Astrocyte (in vitro differentiated cells and primary cell): ENCODE results near the gene ESYT1.

Experiments
- EZH2 ChIP-seq: IDR thresholded peaks from 2 replicates; pipeline ENCODE4 v1.6.1; 2012; ENCODE audit warnings: mild to moderate bottlenecking, low read length, inconsistent platforms; ENCODE audit not compliant: insufficient read depth
- TF ChIP-seq, protein P1 (sequence below): IDR thresholded peaks from 2 replicates; pipeline ENCODE4 v1.5.1; 2011; ENCODE audit warnings: low read depth, mild to moderate bottlenecking, inconsistent platforms, low read length, moderate library complexity; ENCODE audit not compliant: insufficient read depth

DNA sequence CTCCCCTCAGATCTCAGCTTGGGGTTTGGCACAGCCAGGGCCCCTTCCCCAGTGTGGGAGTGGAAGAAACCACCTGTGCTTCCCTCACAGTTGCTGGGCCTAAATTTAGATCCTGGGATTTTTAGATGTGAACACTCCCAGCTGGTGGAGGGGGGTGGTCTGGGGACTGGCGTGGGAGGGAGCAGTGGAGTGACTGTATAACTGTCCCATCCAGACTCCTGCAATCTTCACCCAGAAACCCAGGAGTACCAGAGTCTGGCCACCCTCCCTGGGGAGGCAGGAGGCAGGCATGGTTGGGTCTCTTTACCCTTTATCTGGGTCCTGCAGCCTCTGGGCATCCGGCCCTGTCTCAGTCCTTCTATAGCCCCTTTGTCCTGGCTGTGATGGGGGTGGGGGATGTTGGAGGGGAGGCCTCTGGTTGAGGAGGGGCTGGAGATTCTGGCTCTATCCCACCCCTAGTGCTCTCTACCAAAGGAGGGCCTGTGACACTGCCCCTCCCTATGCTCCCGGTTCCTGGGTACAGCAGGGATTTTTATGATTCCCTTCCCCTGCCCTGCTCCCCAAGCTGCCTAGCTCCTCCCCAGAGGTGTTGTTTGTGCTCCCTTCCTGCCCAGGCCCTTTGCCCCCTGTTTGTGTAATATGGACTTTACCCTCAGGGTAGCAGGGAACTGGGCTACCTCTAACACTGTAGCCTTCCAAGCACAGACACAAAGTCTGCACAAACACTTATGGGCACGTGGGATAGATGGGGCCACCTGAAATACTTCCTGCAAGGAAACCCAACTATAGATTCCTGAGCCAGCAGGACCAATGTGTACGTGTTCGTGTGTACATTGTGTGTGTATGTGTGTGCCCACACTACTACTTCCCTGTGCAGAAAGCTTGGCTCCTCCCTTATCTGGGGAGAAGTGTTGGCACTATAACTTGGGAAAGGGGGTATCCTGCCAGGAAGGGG is 46.4 kb upstream of the ESYT1 start:
- TF ChIP-seq, protein P1, sequence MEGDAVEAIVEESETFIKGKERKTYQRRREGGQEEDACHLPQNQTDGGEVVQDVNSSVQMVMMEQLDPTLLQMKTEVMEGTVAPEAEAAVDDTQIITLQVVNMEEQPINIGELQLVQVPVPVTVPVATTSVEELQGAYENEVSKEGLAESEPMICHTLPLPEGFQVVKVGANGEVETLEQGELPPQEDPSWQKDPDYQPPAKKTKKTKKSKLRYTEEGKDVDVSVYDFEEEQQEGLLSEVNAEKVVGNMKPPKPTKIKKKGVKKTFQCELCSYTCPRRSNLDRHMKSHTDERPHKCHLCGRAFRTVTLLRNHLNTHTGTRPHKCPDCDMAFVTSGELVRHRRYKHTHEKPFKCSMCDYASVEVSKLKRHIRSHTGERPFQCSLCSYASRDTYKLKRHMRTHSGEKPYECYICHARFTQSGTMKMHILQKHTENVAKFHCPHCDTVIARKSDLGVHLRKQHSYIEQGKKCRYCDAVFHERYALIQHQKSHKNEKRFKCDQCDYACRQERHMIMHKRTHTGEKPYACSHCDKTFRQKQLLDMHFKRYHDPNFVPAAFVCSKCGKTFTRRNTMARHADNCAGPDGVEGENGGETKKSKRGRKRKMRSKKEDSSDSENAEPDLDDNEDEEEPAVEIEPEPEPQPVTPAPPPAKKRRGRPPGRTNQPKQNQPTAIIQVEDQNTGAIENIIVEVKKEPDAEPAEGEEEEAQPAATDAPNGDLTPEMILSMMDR = no peak
- no peak for TF ChIP-seq EZH2
